ENCODE data around the gene TNP1. TPM values are rescaled to one million over a fixed set of nuclear protein-coding genes. Genes with fewer than 3 reads are reported as not detected.

Gene TNP1
- total and polyA plus RNA-seq, 2 experiments from 2014 or later, result not detected

GRCh38 chr2:216837740-216838139 lies 22.1 kb downstream of the TNP1 start:
- Histone ChIP-seq H3K4me2 (no peak overlapping the region), H3K4me1 (ENCODE audit: insufficient read depth) (no peaks in the 10 kb centered on the region), H4K20me1 (ENCODE audit: insufficient read depth, poor library complexity, severe bottlenecking) (no peaks in the 10 kb centered on the region), H3K79me2 (no peaks in the 10 kb centered on the region), H3K27me3 (no peaks in the 10 kb centered on the region), H2AFZ (no peak overlapping the region), H3K27ac (no peak overlapping the region), H3K4me3 (no peak overlapping the region), H3K9me3 (ENCODE audit: low read depth) (no peaks in the 10 kb centered on the region), H3K9me2 (replicated peaks; ENCODE audit: insufficient read depth) (no peaks in the 10 kb centered on the region), H3K36me3 (replicated peaks; ENCODE audit: insufficient read depth, low read depth) (no peaks in the 10 kb centered on the region)
- TF ChIP-seq EZH2phosphoT487 (IDR thresholded peaks at IDR 0.05; ENCODE audit: low read depth, severe bottlenecking, unreplicated experiment) (no peak), CTCF (IDR thresholded peaks at IDR 0.05; ENCODE audit: poor library complexity) (no peak)
- no peak for DNase-seq (ENCODE audit: low spot score)
- 92% methylated on average over 6 of the region's 6 CpGs for WGBS (ENCODE audit: low lambda C conversion rate, missing lambda C conversion rate)

- Histone ChIP-seq H3K27me3 (no peaks in the 10 kb centered on the region), H3K9me2 (replicated peaks; ENCODE audit: insufficient read depth) (no peaks in the 10 kb centered on the region), H2AFZ (no peak overlapping the region), H3K9me3 (ENCODE audit: low read depth) (no peaks in the 10 kb centered on the region), H3K4me1 (ENCODE audit: insufficient read depth) (no peaks in the 10 kb centered on the region), H3K36me3 (replicated peaks; ENCODE audit: insufficient read depth, low read depth) (no peaks in the 10 kb centered on the region), H4K20me1 (ENCODE audit: insufficient read depth, poor library complexity, severe bottlenecking) (no peaks in the 10 kb centered on the region), H3K4me3 (no peak overlapping the region), H3K4me2 (no peak overlapping the region), H3K27ac (no peak overlapping the region), H3K79me2 (no peaks in the 10 kb centered on the region)
- DNase-seq (ENCODE audit: low spot score), result no peak
- 94% methylated on average over 4 of the region's 4 CpGs for WGBS (ENCODE audit: low lambda C conversion rate, missing lambda C conversion rate)
- TF ChIP-seq CTCF (IDR thresholded peaks at IDR 0.05; ENCODE audit: poor library complexity), result no peak
- no peak for TF ChIP-seq EZH2phosphoT487 (IDR thresholded peaks at IDR 0.05; ENCODE audit: low read depth, severe bottlenecking, unreplicated experiment)
- no peak for TF ChIP-seq EZH2 (IDR thresholded peaks at IDR 0.05; ENCODE audit: borderline replicate concordance)
These were observed 26.8 kb downstream of the TNP1 start for GRCh38 chr2:216833061-216833460.

GRCh38 chr2:216830346-216830745 lies 29.5 kb downstream of the TNP1 start:
- H3K9me3 ChIP-seq (ENCODE audit: low read depth), result no peaks in the 10 kb centered on the region
- H3K9me2 ChIP-seq (replicated peaks; ENCODE audit: insufficient read depth), result no peaks in the 10 kb centered on the region
- H3K27ac ChIP-seq, result no peak overlapping the region
- WGBS (ENCODE audit: low lambda C conversion rate, missing lambda C conversion rate), result 76% methylated on average over 1 of the region's 1 CpG
- no peaks in the 10 kb centered on the region for H3K36me3 ChIP-seq (replicated peaks; ENCODE audit: insufficient read depth, low read depth)
- no peak for DNase-seq (ENCODE audit: low spot score)
- TF ChIP-seq EZH2 (IDR thresholded peaks at IDR 0.05; ENCODE audit: borderline replicate concordance) (no peak), CTCF (IDR thresholded peaks at IDR 0.05; ENCODE audit: poor library complexity) (no peak), EZH2phosphoT487 (IDR thresholded peaks at IDR 0.05; ENCODE audit: low read depth, severe bottlenecking, unreplicated experiment) (no peak)
- no peaks in the 10 kb centered on the region for H3K4me1 ChIP-seq (ENCODE audit: insufficient read depth)
- H3K79me2 ChIP-seq, result no peaks in the 10 kb centered on the region
- H3K4me3 ChIP-seq, result no peak overlapping the region
- no peaks in the 10 kb centered on the region for H3K27me3 ChIP-seq
- H2AFZ ChIP-seq, result no peak overlapping the region
- no peaks in the 10 kb centered on the region for H4K20me1 ChIP-seq (ENCODE audit: insufficient read depth, poor library complexity, severe bottlenecking)
- no peak overlapping the region for H3K4me2 ChIP-seq

- no peaks in the 10 kb centered on the region for H3K27me3 ChIP-seq
- no peak overlapping the region for H3K4me2 ChIP-seq
- no peaks in the 10 kb centered on the region for H3K36me3 ChIP-seq (replicated peaks; ENCODE audit: insufficient read depth, low read depth)
- 82% methylated on average over 4 of the region's 4 CpGs for WGBS (ENCODE audit: low lambda C conversion rate, missing lambda C conversion rate)
- no peak for TF ChIP-seq EZH2 (IDR thresholded peaks at IDR 0.05; ENCODE audit: borderline replicate concordance)
- TF ChIP-seq CTCF (IDR thresholded peaks at IDR 0.05; ENCODE audit: poor library complexity), result no peak
- TF ChIP-seq EZH2phosphoT487 (IDR thresholded peaks at IDR 0.05; ENCODE audit: low read depth, severe bottlenecking, unreplicated experiment), result no peak
- no peak overlapping the region for H3K4me3 ChIP-seq
- no peak overlapping the region for H3K27ac ChIP-seq
- H2AFZ ChIP-seq, result no peak overlapping the region
- H3K79me2 ChIP-seq, result no peaks in the 10 kb centered on the region
- no peaks in the 10 kb centered on the region for H3K4me1 ChIP-seq (ENCODE audit: insufficient read depth)
- peak; percentile 68 for DNase-seq (ENCODE audit: low spot score)
- no peaks in the 10 kb centered on the region for H3K9me3 ChIP-seq (ENCODE audit: low read depth)
- no peaks in the 10 kb centered on the region for H4K20me1 ChIP-seq (ENCODE audit: insufficient read depth, poor library complexity, severe bottlenecking)
- no peaks in the 10 kb centered on the region for H3K9me2 ChIP-seq (replicated peaks; ENCODE audit: insufficient read depth)
These were observed 30.3 kb downstream of the TNP1 start for GRCh38 chr2:216829533-216829932.

Data from hepatocyte (in vitro differentiated cells).